ENCODE results near the gene RFWD3. TPM values are rescaled to one million over a fixed set of nuclear protein-coding genes. Genes with fewer than 3 reads are reported as not detected.

RFWD3 gene
- total and polyA plus RNA-seq, 2 of the 8 experiments (the other 6 are each of a cell fraction or from before 2014, with no cell fraction given) = 67.1 to 114 TPM

- CTCF ChIA-PET (ENCODE audit: partially characterized antibody) = interaction anchor here (0.5 to 1.0 kb wide), 2 partner anchors 72 to 224 kb away, joined by 3 read pairs; no protein-coding TSS in a partner anchor
- Histone ChIP-seq H3K4me1 (replicated peaks in 1 of 4; ENCODE audit: control insufficient read depth in 3 of 4, insufficient read depth in 4 of 4, low read length in 3 of 4) (no peaks in the 10 kb centered on the region), H2BK20ac (ENCODE audit: low read length) (no peak overlapping the region), H2BK12ac (ENCODE audit: low read depth, low read length) (no peak overlapping the region), H3K9me3 (ENCODE audit: insufficient read depth in 2 of 2, low read depth in 1 of 2, low read length in 1 of 2) (no peaks in the 10 kb centered on the region), H4K8ac (ENCODE audit: extremely low read depth, insufficient read depth, low read length) (no peak overlapping the region), H3K18ac (ENCODE audit: extremely low read depth, low read length) (no peak overlapping the region), H2BK15ac (ENCODE audit: low read length) (no peak overlapping the region), H2BK120ac (replicated peaks; ENCODE audit: low read depth, low read length) (no peak overlapping the region), H3K4ac (replicated peaks; ENCODE audit: insufficient read length, low read depth, low read length) (no peak overlapping the region), H3K9ac (replicated peaks in 1 of 4; ENCODE audit: extremely low read depth in 1 of 4, low read depth in 3 of 4, low read length in 3 of 4) (no peak overlapping the region), H2BK5ac (ENCODE audit: low read depth, low read length) (no peak overlapping the region), H3K23ac (ENCODE audit: insufficient read length) (no peak overlapping the region), H3K79me1 (ENCODE audit: low read depth, low read length) (no peaks in the 10 kb centered on the region; the same call in 1 of the 2 replicates), H3K27ac (ENCODE audit: low read depth, low read length) (no peak overlapping the region), H3K4me2 (ENCODE audit: insufficient read depth in 1 of 2, low read depth in 2 of 2, low read length in 2 of 2) (no peak overlapping the region), H3K4me3 (ENCODE audit: extremely low read depth in 1 of 4, insufficient read depth in 2 of 4, low read depth in 3 of 4, low read length in 4 of 4) (no peak overlapping the region), H3K79me2 (ENCODE audit: control insufficient read depth in 1 of 2, insufficient read depth in 2 of 2, low read length in 2 of 2) (no peaks in the 10 kb centered on the region; a peak in 1 of 4 replicates), H3K36me3 (ENCODE audit: control insufficient read depth in 2 of 4, insufficient read depth in 4 of 4, low read length in 3 of 4) (peaks cover 11 to 87% (median 53%) of the 10 kb centered on the region in 4 experiments), H4K5ac (ENCODE audit: insufficient read length, low read depth, low read length) (no peak overlapping the region), H2AFZ (ENCODE audit: low read length) (no peak overlapping the region), H4K20me1 (replicated peaks in 1 of 2; ENCODE audit: control insufficient read depth in 1 of 2, insufficient read depth in 2 of 2, low read length in 2 of 2) (peaks cover 2 to 4% of the 10 kb centered on the region in 2 experiments), H4K91ac (replicated peaks; ENCODE audit: insufficient read length, low read length) (no peak overlapping the region), H3K56ac (replicated peaks; ENCODE audit: insufficient read length, low read depth, low read length) (no peak overlapping the region), H3K14ac (ENCODE audit: insufficient read length) (no peak overlapping the region), H3K23me2 (ENCODE audit: low read depth, low read length) (no peaks in the 10 kb centered on the region), H2AK5ac (ENCODE audit: low read depth, low read length) (no peak overlapping the region), H3K27me3 (replicated peaks in 1 of 4; ENCODE audit: control insufficient read depth in 3 of 4, extremely low read depth in 1 of 4, insufficient read depth in 3 of 4, low read length in 3 of 4) (no peaks in the 10 kb centered on the region)
- POLR2A ChIA-PET (ENCODE audit: partially characterized antibody) = interaction anchor here (0.8 to 1.6 kb wide), 5 partner anchors 8 to 28 kb away, joined by 3 to 6 read pairs (median 3); no protein-coding TSS in a partner anchor
- WGBS, 2 experiments (ENCODE audit: extremely low coverage in 1 of 2, insufficient coverage in 1 of 2, insufficient read length in 1 of 2, insufficient replicate concordance in 2 of 2, low coverage in 1 of 2, low lambda C conversion rate in 2 of 2, missing lambda C conversion rate in 1 of 2) = 90% methylated on average over 7 of the region's 7 CpGs; no CpG with 5 or more reads in 1 of the 2 experiments
- DNase-seq (ENCODE audit: low read depth in 1 of 2, low spot score in 2 of 2) = no peak
- FAIRE-seq = no peak
- TF ChIP-seq SAP30 (IDR thresholded peaks at IDR 0.05; ENCODE audit: insufficient read depth, insufficient replicate concordance, low read length) (no peak), EP300 (IDR thresholded peaks at IDR 0.05; ENCODE audit: borderline replicate concordance in 1 of 2, low read depth in 2 of 2, low read length in 2 of 2) (no peak), TAF1 (IDR thresholded peaks at IDR 0.05; ENCODE audit: low read depth, low read length) (no peak), KDM1A (IDR thresholded peaks at IDR 0.05; ENCODE audit: borderline replicate concordance, low read length) (no peak), RAD21 (IDR thresholded peaks at IDR 0.05 in 1 of 2, conservative IDR thresholded peaks at IDR 0.05 in 1 of 2; ENCODE audit: low read depth in 2 of 2, low read length in 2 of 2) (no peak), SIRT6 (IDR thresholded peaks at IDR 0.05; ENCODE audit: low read length) (no peak), POLR2A (IDR thresholded peaks at IDR 0.05; ENCODE audit: control extremely low read depth in 1 of 2, low read depth in 2 of 2, low read length in 2 of 2) (no peak), TAF7 (optimal IDR thresholded peaks at IDR 0.05; ENCODE audit: borderline replicate concordance, low read depth, low read length) (no peak), RXRA (IDR thresholded peaks at IDR 0.05; ENCODE audit: insufficient read depth, low read depth, low read length) (no peak), SIX5 (IDR thresholded peaks at IDR 0.05; ENCODE audit: low read depth, low read length) (no peak), ZNF274 (IDR thresholded peaks at IDR 0.05; ENCODE audit: borderline replicate concordance, extremely low read depth, low read length) (no peak), KDM5A (IDR thresholded peaks at IDR 0.05; ENCODE audit: low read length) (no peak), POLR2AphosphoS5 (IDR thresholded peaks at IDR 0.05; ENCODE audit: low read depth, low read length) (no peak)
Measured at GRCh38 chr16:74637742-74638453, 28.8 kb downstream of the RFWD3 start.

Measured in H1 (cell line).